ENCODE results near the gene AVEN. TPM values are rescaled to one million over a fixed set of nuclear protein-coding genes. Genes with fewer than 3 reads are reported as not detected.

AVEN gene
- polyA plus RNA-seq, 2 of the 4 experiments (the other 2 are of a cell fraction): 23.8 to 27.2 TPM

GRCh38 chr15:33826201-33826600 is 212.8 kb downstream of the AVEN start:
- no peak for TF ChIP-seq EHF (CRISPR knock-in tag; IDR thresholded peaks at IDR 0.05)
- TF ChIP-seq SMC3 (IDR thresholded peaks at IDR 0.05): no peak
- TF ChIP-seq CBX2 (IDR thresholded peaks at IDR 0.05; ENCODE audit: borderline replicate concordance, low read depth): no peak
- ATAC-seq (no peak), DNase-seq (ENCODE audit: low read depth in 1 of 2, low spot score in 1 of 2) (no peak), FAIRE-seq (no peak)
- H3K4me3 ChIP-seq: no peak overlapping the region
- ChIA-PET POLR2A (no interaction called here), CTCF (interaction anchor here (0.6 to 1.3 kb wide), 3 partner anchors 13 to 1155 kb away, joined by 3 read pairs; no protein-coding TSS in a partner anchor)
- H3K4me1 ChIP-seq: no peaks in the 10 kb centered on the region
- H3K27ac ChIP-seq: no peak overlapping the region
- 77% methylated on average over 4 of the region's 4 CpGs for WGBS (ENCODE audit: missing lambda C conversion rate)
- no peak overlapping the region for H3K4me2 ChIP-seq
- no peaks in the 10 kb centered on the region for H3K9me3 ChIP-seq

- ChIA-PET CTCF (interaction anchor here (0.8 to 1.3 kb wide), 3 partner anchors 9 to 14 kb away, joined by 3 to 4 read pairs (median 3); no protein-coding TSS in a partner anchor), POLR2A (no interaction called here)
- H3K4me3 ChIP-seq: no peak overlapping the region
- H3K9me3 ChIP-seq: no peaks in the 10 kb centered on the region
- TF ChIP-seq FOXS1 (CRISPR knock-in tag; IDR thresholded peaks at IDR 0.05): no peak
- no peak for TF ChIP-seq RNF2 (IDR thresholded peaks at IDR 0.05; ENCODE audit: borderline replicate concordance, low read depth)
- no peak for TF ChIP-seq BCL3 (IDR thresholded peaks at IDR 0.05)
- no peak for TF ChIP-seq EHF (CRISPR knock-in tag; IDR thresholded peaks at IDR 0.05)
- TF ChIP-seq NR3C1 (IDR thresholded peaks at IDR 0.05): no peak
- TF ChIP-seq CHD4 (IDR thresholded peaks at IDR 0.05; ENCODE audit: borderline replicate concordance): no peak
- TF ChIP-seq PHF8 (IDR thresholded peaks at IDR 0.05; ENCODE audit: borderline replicate concordance, low read depth): no peak
- TF ChIP-seq ZNF302 (CRISPR knock-in tag; IDR thresholded peaks at IDR 0.05): no peak
- TF ChIP-seq TP53 (CRISPR knock-in tag; IDR thresholded peaks at IDR 0.05): no peak
- TF ChIP-seq, protein P1, sequence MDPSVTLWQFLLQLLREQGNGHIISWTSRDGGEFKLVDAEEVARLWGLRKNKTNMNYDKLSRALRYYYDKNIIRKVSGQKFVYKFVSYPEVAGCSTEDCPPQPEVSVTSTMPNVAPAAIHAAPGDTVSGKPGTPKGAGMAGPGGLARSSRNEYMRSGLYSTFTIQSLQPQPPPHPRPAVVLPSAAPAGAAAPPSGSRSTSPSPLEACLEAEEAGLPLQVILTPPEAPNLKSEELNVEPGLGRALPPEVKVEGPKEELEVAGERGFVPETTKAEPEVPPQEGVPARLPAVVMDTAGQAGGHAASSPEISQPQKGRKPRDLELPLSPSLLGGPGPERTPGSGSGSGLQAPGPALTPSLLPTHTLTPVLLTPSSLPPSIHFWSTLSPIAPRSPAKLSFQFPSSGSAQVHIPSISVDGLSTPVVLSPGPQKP (IDR thresholded peaks at IDR 0.05; ENCODE audit: low read depth, low read length): no peak
- no peak for TF ChIP-seq SMC3 (IDR thresholded peaks at IDR 0.05)
- TF ChIP-seq HOXB13 (CRISPR knock-in tag; IDR thresholded peaks at IDR 0.05; ENCODE audit: low read depth): no peak
- TF ChIP-seq SREBF2 (IDR thresholded peaks at IDR 0.05): no peak
- TF ChIP-seq GATA3 (IDR thresholded peaks at IDR 0.05; ENCODE audit: borderline replicate concordance): no peak
- TF ChIP-seq, protein P2, sequence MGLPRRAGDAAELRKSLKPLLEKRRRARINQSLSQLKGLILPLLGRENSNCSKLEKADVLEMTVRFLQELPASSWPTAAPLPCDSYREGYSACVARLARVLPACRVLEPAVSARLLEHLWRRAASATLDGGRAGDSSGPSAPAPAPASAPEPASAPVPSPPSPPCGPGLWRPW (IDR thresholded peaks at IDR 0.05): no peak
- no peak for TF ChIP-seq CBX2 (IDR thresholded peaks at IDR 0.05; ENCODE audit: borderline replicate concordance, low read depth)
- no peak for TF ChIP-seq ZFP36 (IDR thresholded peaks at IDR 0.05; ENCODE audit: borderline replicate concordance, partially characterized antibody)
- TF ChIP-seq HEYL (CRISPR knock-in tag; IDR thresholded peaks at IDR 0.05): no peak
- TF ChIP-seq TFCP2L1 (CRISPR knock-in tag; IDR thresholded peaks at IDR 0.05): no peak
- H3K4me1 ChIP-seq: no peaks in the 10 kb centered on the region
- ATAC-seq (no peak), DNase-seq (ENCODE audit: low read depth in 1 of 2, low spot score in 1 of 2) (no peak), FAIRE-seq (no peak)
- 83% methylated on average over 8 of the region's 8 CpGs for WGBS (ENCODE audit: missing lambda C conversion rate)
- H3K4me2 ChIP-seq: no peak overlapping the region
- H3K27ac ChIP-seq: no peak overlapping the region
Observed at GRCh38 chr15:33825453-33825852, 213.6 kb downstream of the AVEN start.

DNA sequence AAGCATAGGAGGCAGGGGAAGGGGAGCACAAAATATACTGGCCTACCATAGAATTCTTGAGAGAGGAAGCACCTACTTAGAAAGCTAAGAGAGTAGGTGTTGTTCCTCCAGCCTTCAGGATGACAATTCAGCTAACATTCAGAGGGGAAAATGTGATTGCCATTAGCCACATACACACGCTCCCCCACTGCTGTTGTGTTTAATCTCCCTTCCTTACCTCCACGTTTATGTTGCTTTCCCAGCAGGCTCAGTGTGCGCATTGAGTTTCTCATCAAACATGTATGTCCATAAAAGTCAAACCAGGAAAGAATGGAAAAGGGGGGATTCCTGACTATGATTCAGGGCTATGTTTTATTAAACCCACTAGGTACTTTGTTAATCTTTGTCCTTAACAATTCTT is 215.9 kb downstream of the AVEN start:
- no peaks in the 10 kb centered on the region for H3K4me1 ChIP-seq
- DNase-seq (ENCODE audit: low read depth in 1 of 2, low spot score in 1 of 2) (no peak), FAIRE-seq (peak; percentile 56), ATAC-seq (no peak)
- POLR2A ChIA-PET: no interaction called here
- H3K27ac ChIP-seq: no peak overlapping the region
- no peak overlapping the region for H3K4me2 ChIP-seq
- 49% methylated on average over 3 of the region's 3 CpGs for WGBS (ENCODE audit: missing lambda C conversion rate)
- no peaks in the 10 kb centered on the region for H3K9me3 ChIP-seq
- CTCF ChIA-PET: interaction anchor here (0.9 to 2.1 kb wide), 4 partner anchors 10 to 27 kb away, joined by 3 to 8 read pairs (median 5); no protein-coding TSS in a partner anchor
- no peak overlapping the region for H3K4me3 ChIP-seq
- TF ChIP-seq HMGXB4 (CRISPR knock-in tag; IDR thresholded peaks at IDR 0.05; ENCODE audit: borderline replicate concordance): no peak
- TF ChIP-seq MAFK (IDR thresholded peaks at IDR 0.05; ENCODE audit: partially characterized antibody): no peak
- no peak for TF ChIP-seq ZSCAN20 (CRISPR knock-in tag; IDR thresholded peaks at IDR 0.05)
- TF ChIP-seq NR3C1 (IDR thresholded peaks at IDR 0.05): no peak
- TF ChIP-seq TP53 (CRISPR knock-in tag; IDR thresholded peaks at IDR 0.05): no peak
- no peak for TF ChIP-seq ZC3H11A (IDR thresholded peaks at IDR 0.05)
- no peak for TF ChIP-seq EHF (CRISPR knock-in tag; IDR thresholded peaks at IDR 0.05)
- no peak for TF ChIP-seq POLR2AphosphoS2 (conservative IDR thresholded peaks at IDR 0.05; ENCODE audit: low read length)
- TF ChIP-seq, protein P1 (IDR thresholded peaks at IDR 0.05; ENCODE audit: low read depth, low read length): no peak
- TF ChIP-seq BCL3 (IDR thresholded peaks at IDR 0.05): no peak
- no peak for TF ChIP-seq TFCP2L1 (CRISPR knock-in tag; IDR thresholded peaks at IDR 0.05)
- TF ChIP-seq RFX5 (IDR thresholded peaks at IDR 0.05): no peak
- TF ChIP-seq, protein P2 (IDR thresholded peaks at IDR 0.05): no peak
- TF ChIP-seq POLR2A (IDR thresholded peaks at IDR 0.05; ENCODE audit: low read length): no peak
- TF ChIP-seq MAZ (IDR thresholded peaks at IDR 0.05; ENCODE audit: borderline replicate concordance, low read depth, low read length): no peak

Data from A549 (cell line).